Stimulated activated CD8-positive, alpha-beta memory T cell treated with anti-CD3 and anti-CD28 coated beads, Interleukin-7, amount 100 ng/mL, for 1 hour (primary cell): ENCODE data around the gene SLC7A4.

Source experiments
- DNase-seq, 2 donors: peaks; one replicate each; pipeline ENCODE4 v3.0.0-alpha.2; 2020; ENCODE audit warnings: low read depth in 2 of 2

SLC7A4 gene

DNA sequence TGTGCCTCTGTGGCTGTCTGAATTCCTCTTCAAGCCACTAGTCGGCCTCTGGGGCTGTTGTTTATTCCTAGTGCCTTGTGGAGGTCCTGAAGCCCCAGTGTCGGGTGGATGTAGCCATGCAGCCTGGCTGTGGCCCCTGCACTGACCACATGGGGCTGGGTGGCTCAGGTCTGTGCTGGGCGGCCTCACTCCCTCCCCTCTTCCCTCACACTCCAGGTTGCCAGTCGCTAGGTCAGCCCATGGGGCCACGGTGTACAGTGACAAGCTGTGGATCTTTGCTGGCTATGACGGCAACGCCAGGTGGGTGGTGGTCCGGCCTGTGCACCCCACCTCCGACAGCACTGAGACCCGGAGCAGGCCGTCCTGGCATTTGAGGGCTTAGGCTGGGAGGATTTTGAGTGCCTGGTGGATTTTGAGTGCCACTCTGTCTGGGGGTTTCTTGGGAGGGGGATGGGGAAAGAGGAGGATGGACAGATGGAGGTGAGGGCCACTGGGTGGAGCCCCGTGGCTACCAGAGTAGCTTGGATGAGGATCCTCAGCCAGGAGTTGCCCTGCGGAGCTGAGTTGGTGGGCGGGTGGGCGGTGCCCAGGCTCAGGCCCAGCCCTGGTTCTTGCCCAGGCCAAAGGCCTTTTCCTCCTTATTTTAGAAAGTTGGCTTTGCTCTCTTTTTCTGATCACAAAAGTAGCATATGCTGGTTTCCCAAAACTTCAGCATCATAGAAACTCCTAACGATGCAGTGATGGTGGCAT lies 43.6 kb downstream of the SLC7A4 start:
- DNase-seq = no peak

GRCh38 chr22:20987375-20987774 lies 45.0 kb downstream of the SLC7A4 start:
- no peak for DNase-seq

GRCh38 chr22:20986365-20986764 lies 46.0 kb downstream of the SLC7A4 start:
- DNase-seq = no peak

DNA sequence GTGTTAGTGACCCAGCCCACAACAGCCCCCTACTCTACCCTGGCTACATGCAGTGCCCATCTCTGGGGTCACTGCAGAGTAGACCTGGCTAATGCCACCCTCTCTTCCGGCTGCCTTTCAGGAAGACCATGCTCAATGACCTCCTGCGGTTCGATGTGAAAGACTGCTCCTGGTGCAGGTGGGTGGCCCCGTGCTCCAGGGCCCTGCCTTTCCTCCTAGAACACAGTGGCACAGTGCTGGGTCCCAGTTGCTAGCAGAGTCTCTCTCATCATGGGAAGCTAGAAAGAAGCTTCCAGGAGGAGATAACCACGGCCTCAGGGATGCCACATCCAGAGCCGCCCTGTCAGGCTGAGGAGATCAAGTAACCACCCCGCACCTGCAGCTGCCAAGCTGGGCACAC lies 46.6 kb downstream of the SLC7A4 start:
- no peak for DNase-seq

DNA sequence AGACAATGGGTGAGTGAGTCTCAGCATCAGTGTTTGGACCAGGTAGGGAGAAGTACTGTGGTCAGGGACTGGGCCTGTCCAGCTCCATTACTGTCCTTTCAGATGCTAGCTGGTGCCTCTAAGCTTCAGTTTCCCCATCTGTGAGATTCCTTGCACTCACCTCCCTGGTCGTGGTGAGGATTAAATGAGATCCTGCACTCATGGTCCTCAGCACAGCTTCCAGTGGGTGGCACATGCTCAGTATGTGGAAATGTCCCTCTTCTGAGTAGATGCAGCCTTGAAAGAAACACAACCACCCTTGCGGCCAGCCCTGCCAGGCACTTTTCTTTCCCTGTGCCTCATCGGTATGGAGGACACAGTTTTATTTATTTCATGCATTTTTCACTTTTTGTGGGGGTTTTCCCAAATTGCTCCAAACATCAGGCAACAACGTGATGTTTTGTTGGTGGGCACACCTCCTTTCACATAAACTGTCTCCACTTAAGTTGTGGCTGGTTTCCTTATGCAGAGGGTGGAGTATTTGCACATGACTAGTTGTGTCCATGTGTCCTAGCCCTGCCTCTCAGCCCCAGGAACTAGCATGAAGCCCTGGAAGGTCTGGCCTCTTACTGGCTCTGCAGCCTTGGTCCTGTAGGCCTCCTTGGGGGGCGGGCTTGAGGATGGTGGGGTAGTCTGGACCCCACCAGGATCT lies 49.1 kb downstream of the SLC7A4 start:
- DNase-seq = no peak

- DNase-seq = no peak
Measured at GRCh38 chr22:20982563-20982882, 49.8 kb downstream of the SLC7A4 start.

GRCh38 chr22:20981787-20982562 lies 50.4 kb downstream of the SLC7A4 start, which contains the start of gene LZTR1:
Gene LZTR1, plus strand, starts transcription at chr22:20982297. Its CDS starts 75 bp downstream, at chr22:20982372.
- DNase-seq = peak in 1 of 2 donors; percentile 31

DNA sequence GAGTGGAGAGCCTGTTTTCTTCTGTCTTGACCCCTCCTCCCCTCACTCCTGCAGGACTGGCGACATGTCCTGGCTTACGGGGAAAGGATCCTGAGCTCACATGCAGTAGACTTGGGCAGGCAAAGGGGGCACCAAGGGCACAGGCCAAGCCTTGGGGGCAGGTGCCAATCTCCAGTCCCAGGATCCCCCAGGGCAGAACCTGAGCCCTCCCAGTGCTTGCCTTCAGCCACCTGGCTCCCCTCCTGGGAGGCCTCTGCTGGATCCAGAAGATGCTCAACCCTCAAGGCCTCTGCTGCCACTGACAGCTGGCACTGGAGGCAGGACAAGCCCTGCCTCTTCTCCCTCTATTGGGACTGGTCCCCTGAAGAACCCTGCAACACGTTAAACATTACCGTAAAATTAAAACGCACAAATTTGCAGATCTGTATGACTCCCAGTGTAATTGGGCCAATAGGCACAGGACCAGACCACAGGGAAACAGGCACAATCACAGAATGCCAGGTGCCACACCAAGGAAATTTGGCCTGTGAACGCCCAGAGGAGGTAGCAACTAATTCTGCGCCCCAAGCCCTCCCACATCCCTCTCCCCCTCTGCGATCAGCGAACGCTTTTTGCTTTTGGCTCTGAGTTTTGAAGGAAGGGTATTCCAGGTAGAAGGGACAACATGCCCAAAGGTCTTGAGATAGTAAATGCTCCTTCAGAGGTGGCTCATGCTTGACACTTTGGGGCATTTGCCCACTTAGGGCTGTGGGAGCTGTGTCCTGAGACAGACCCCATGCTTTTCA lies 51.2 kb downstream of the SLC7A4 start:
- DNase-seq = no peak

GRCh38 chr22:20980523-20980922 lies 51.8 kb downstream of the SLC7A4 start:
- DNase-seq = no peak

GRCh38 chr22:20979940-20980453 lies 52.4 kb downstream of the SLC7A4 start:
- no peak for DNase-seq

DNA sequence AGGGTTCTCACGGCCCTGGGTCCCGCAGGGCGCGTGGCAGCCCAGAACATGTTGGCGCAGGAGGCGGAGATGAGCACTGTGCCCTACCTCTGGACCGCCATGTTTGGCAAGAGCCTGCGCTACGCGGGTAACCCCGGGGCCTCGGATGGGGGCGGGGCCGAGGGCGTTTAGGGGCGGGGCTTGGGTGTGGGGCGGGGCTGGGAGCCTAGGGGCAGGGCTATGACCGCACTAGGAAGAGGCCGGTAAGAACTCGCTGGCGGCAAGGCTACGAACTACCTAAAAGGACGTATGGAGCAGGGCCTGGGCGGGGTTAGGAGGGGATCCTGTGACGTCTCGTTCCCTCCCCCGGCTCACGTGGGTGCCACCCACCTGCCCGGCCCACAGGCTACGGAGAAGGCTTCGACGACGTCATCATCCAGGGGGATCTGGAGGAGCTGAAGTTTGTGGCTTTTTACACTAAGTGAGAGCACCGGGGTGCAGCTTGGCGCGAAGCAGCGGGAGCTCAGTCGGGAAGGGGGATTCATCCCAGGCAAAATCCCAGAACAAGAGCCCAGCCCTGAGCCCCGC lies 53.0 kb downstream of the SLC7A4 start:
- peak in 1 of 2 donors; percentile 15 for DNase-seq
